Thoracic aorta (tissue), 2 donors: ENCODE results near the gene C1orf210. TPM values are rescaled to one million over a fixed set of nuclear protein-coding genes. Genes with fewer than 3 reads are reported as not detected.

ENCODE experiments used
- ATAC-seq: fragments of 150-250 bp; one replicate; pipeline ENCODE4 v1.8.0; 2017; ENCODE audit warnings: low read depth; ENCODE audit not compliant: insufficient number of reproducible peaks, low FRiP score
- DNase-seq: peaks from one replicate; pipeline ENCODE4 v3.0.0-alpha.2; 2020; ENCODE audit warnings: low spot score
- H3K27ac ChIP-seq, 2 donors: fragments of 200-600 bp; sonication (generic); 1 replicate in 1 of 2; 2 replicates in 1 of 2; pipeline ENCODE4 v1.5.1; 2016; ENCODE audit warnings: mild to moderate bottlenecking in 2 of 2, moderate library complexity in 2 of 2
- H3K27me3 ChIP-seq: fragments of 200-600 bp; sonication (generic); replicated peaks from 2 replicates; pipeline ENCODE4 v1.6.0; 2016; ENCODE audit warnings: mild to moderate bottlenecking; ENCODE audit not compliant: insufficient read depth
- H3K36me3 ChIP-seq: fragments of 200-600 bp; sonication (generic); one replicate; pipeline ENCODE4 v1.5.1; 2016
- H3K4me1 ChIP-seq, 2 donors: fragments of 200-600 bp; sonication (generic); 1 replicate in 1 of 2; 2 replicates in 1 of 2; pipeline versions ENCODE4 v1.5.1 to v1.6.0; 2016; ENCODE audit warnings: low read depth in 2 of 2, mild to moderate bottlenecking in 1 of 2; ENCODE audit not compliant: control insufficient read depth in 1 of 2
- H3K4me3 ChIP-seq: fragments of 200-600 bp; sonication (generic); 2 replicates; pipeline ENCODE4 v1.5.1; 2016; ENCODE audit warnings: mild to moderate bottlenecking
- H3K9me3 ChIP-seq: fragments of 200-600 bp; sonication (generic); 2 replicates; pipeline ENCODE4 v1.5.1; 2016
- total RNA-seq, 2 donors: library from RNA; depleted of rRNA; stranded (reverse); fragments of >200 nt; gene quantifications; one replicate each; pipeline versions ENCODE4 v1.1.0 to v1.2.3, GENCODE V29; 2016
- TF ChIP-seq, protein P1 (sequence below): fragments of 200-600 bp; sonication (generic); IDR thresholded peaks from one replicate; pipeline ENCODE4 v1.5.1; 2019; ENCODE audit warnings: antibody characterized with exemption

The C1orf210 gene
- total RNA-seq, 2 donors from 2014 or later, result not detected

- H3K36me3 ChIP-seq, result no peaks in the 10 kb centered on the region
- no peaks in the 10 kb centered on the region for H3K27me3 ChIP-seq
- peaks cover 4% of the 10 kb centered on the region for H3K9me3 ChIP-seq
- ATAC-seq (no peak), DNase-seq (no peak)
- TF ChIP-seq, protein P1, sequence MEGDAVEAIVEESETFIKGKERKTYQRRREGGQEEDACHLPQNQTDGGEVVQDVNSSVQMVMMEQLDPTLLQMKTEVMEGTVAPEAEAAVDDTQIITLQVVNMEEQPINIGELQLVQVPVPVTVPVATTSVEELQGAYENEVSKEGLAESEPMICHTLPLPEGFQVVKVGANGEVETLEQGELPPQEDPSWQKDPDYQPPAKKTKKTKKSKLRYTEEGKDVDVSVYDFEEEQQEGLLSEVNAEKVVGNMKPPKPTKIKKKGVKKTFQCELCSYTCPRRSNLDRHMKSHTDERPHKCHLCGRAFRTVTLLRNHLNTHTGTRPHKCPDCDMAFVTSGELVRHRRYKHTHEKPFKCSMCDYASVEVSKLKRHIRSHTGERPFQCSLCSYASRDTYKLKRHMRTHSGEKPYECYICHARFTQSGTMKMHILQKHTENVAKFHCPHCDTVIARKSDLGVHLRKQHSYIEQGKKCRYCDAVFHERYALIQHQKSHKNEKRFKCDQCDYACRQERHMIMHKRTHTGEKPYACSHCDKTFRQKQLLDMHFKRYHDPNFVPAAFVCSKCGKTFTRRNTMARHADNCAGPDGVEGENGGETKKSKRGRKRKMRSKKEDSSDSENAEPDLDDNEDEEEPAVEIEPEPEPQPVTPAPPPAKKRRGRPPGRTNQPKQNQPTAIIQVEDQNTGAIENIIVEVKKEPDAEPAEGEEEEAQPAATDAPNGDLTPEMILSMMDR, result no peak
- H3K4me1 ChIP-seq, result peaks cover 0 to 6% of the 10 kb centered on the region in 2 donors
- no peak overlapping the region for H3K4me3 ChIP-seq
- no peak overlapping the region for H3K27ac ChIP-seq
Observed at GRCh38 chr1:43327549-43328292, 42.3 kb upstream of the C1orf210 start.

- no peak overlapping the region for H3K4me3 ChIP-seq
- no peaks in the 10 kb centered on the region for H3K36me3 ChIP-seq
- H3K4me1 ChIP-seq, result peaks cover 0 to 5% of the 10 kb centered on the region in 2 donors
- no peaks in the 10 kb centered on the region for H3K27me3 ChIP-seq
- no peak for DNase-seq
- H3K27ac ChIP-seq, result no peak overlapping the region
- TF ChIP-seq, protein P1, result no peak
- H3K9me3 ChIP-seq, result peaks cover 4% of the 10 kb centered on the region
- no peak for ATAC-seq
Observed at GRCh38 chr1:43325381-43325780, 40.0 kb upstream of the C1orf210 start.

- TF ChIP-seq, protein P1, result no peak
- Histone ChIP-seq H3K27me3 (no peaks in the 10 kb centered on the region), H3K4me3 (no peak overlapping the region), H3K27ac (no peak overlapping the region), H3K36me3 (no peaks in the 10 kb centered on the region), H3K9me3 (peaks cover 4% of the 10 kb centered on the region), H3K4me1 (no peaks in the 10 kb centered on the region)
- ATAC-seq, result no peak
- DNase-seq, result no peak
Observed at GRCh38 chr1:43324810-43325209, 39.4 kb upstream of the C1orf210 start.

DNA sequence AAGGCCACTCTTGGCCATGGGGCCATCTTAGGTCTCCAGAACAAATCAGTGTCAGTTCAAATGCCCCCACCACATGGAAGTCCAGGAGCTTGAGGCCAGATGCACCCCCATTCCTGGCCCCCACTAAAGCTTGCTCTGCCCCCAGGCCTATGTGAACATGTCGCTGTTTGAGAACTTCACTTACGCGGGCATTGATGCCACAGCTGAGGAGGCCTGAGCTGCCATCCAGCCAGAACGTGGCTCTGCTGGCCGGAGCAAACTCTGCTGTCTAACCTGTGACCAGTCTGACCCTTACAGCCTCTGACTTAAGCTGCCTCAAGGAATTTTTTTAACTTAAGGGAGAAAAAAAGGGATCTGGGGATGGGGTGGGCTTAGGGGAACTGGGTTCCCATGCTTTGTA is 37.1 kb upstream of the C1orf210 start:
- TF ChIP-seq, protein P1, result no peak
- DNase-seq, result no peak
- ATAC-seq, result no peak
- Histone ChIP-seq H3K27me3 (no peaks in the 10 kb centered on the region), H3K36me3 (no peaks in the 10 kb centered on the region), H3K27ac (no peak overlapping the region), H3K9me3 (no peaks in the 10 kb centered on the region), H3K4me1 (no peaks in the 10 kb centered on the region), H3K4me3 (no peak overlapping the region)

- no peak overlapping the region for H3K27ac ChIP-seq
- H3K4me3 ChIP-seq, result no peak overlapping the region
- H3K27me3 ChIP-seq, result no peaks in the 10 kb centered on the region
- no peak for ATAC-seq
- no peaks in the 10 kb centered on the region for H3K4me1 ChIP-seq
- DNase-seq, result no peak
- TF ChIP-seq, protein P1, result no peak
- H3K9me3 ChIP-seq, result no peaks in the 10 kb centered on the region
- no peaks in the 10 kb centered on the region for H3K36me3 ChIP-seq
Observed at GRCh38 chr1:43321331-43321891, 36.0 kb upstream of the C1orf210 start.
